ENCODE results near the gene JSRP1. TPM values are rescaled to one million over a fixed set of nuclear protein-coding genes. Genes with fewer than 3 reads are reported as not detected.

Gene JSRP1
- total RNA-seq, 1 experiment from 2014 or later: not detected

- H4K20me1 ChIP-seq (ENCODE audit: insufficient read depth, low read depth, low read length): peaks cover 19% of the 10 kb centered on the region
- H3K36me3 ChIP-seq (ENCODE audit: insufficient read depth, low read length): no peaks in the 10 kb centered on the region; the same call in 1 of the 2 replicates
- no peaks in the 10 kb centered on the region for H3K27me3 ChIP-seq (ENCODE audit: low read length)
- H3K9me2 ChIP-seq (replicated peaks; ENCODE audit: insufficient read depth, low read length): no peaks in the 10 kb centered on the region
- H3K9me3 ChIP-seq (ENCODE audit: low read length): no peaks in the 10 kb centered on the region
- no peak for DNase-seq
- H2AFZ ChIP-seq (ENCODE audit: low read length): no peak overlapping the region
- H3K4me1 ChIP-seq (ENCODE audit: low read length): peaks cover 15% of the 10 kb centered on the region
- H3K4me2 ChIP-seq (ENCODE audit: low read depth, low read length, poor library complexity, severe bottlenecking): no peak overlapping the region
- H3K27ac ChIP-seq (ENCODE audit: low read length): no peak overlapping the region
- no peaks in the 10 kb centered on the region for H3K79me2 ChIP-seq (ENCODE audit: low read length)
- no peak overlapping the region for H3K4me3 ChIP-seq (ENCODE audit: low read length)
- no peak overlapping the region for H3K9ac ChIP-seq (ENCODE audit: low read length)
Observed at GRCh38 chr19:2251106-2252054, 4.8 kb downstream of the JSRP1 start.

- Histone ChIP-seq H3K27ac (ENCODE audit: low read length) (no peak overlapping the region), H3K9me3 (ENCODE audit: low read length) (no peaks in the 10 kb centered on the region), H3K79me2 (ENCODE audit: low read length) (no peaks in the 10 kb centered on the region), H3K9ac (ENCODE audit: low read length) (no peak overlapping the region), H2AFZ (ENCODE audit: low read length) (no peak overlapping the region), H3K4me2 (ENCODE audit: low read depth, low read length, poor library complexity, severe bottlenecking) (no peak overlapping the region), H3K9me2 (replicated peaks; ENCODE audit: insufficient read depth, low read length) (no peaks in the 10 kb centered on the region), H3K36me3 (ENCODE audit: insufficient read depth, low read length) (no peaks in the 10 kb centered on the region; the same call in 1 of the 2 replicates), H3K4me3 (ENCODE audit: low read length) (no peak overlapping the region), H3K4me1 (ENCODE audit: low read length) (peaks cover 14% of the 10 kb centered on the region), H4K20me1 (ENCODE audit: insufficient read depth, low read depth, low read length) (peaks cover 19% of the 10 kb centered on the region), H3K27me3 (ENCODE audit: low read length) (no peaks in the 10 kb centered on the region)
- DNase-seq: no peak
Observed at GRCh38 chr19:2250766-2251105, 5.5 kb downstream of the JSRP1 start.

DNA sequence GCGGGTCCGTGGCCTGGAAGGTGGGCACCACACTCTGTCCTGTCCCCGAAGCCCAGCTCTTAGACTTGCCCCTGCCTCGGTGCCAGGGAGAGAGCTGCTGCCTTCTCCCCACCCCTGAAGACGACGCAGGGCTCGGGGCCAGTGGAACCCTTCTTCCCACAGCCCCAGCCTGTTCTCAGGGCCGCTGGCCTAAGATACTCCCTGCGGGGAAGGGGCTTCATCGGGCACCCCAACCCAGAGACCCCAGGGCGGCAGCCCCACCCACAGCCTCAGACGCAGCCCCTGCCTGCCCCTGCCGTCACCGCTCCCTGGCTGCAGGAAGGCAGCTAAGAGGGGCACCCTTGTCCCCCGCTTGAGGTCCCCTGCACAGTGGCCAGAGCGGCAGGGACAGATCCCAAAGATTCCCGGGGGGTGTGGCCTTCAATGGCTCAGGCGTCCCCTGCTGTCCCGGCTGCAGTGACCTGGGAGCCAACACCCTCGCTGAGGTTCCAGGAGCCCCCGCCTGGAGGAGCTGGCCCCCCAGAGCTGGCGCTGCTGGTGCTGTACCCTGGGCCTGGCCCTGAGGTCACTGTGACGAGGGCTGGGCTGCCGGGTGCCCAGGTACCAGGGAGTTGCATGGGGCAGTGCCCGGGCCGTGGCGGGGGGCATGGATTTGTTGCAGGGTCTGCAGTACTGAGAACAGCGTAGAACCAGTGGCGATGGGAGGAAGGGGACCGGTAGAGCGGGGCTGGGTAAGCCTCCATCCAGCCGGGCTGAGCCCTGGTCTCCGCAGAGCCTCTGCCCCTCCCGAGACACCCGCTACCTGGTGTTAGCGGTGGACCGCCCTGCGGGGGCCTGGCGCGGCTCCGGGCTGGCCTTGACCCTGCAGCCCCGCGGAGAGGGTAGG is 6.1 kb downstream of the JSRP1 start:
- no peaks in the 10 kb centered on the region; the same call in 1 of the 2 replicates for H3K36me3 ChIP-seq (ENCODE audit: insufficient read depth, low read length)
- H3K9ac ChIP-seq (ENCODE audit: low read length): no peak overlapping the region
- no peaks in the 10 kb centered on the region for H3K27me3 ChIP-seq (ENCODE audit: low read length)
- no peak overlapping the region for H3K27ac ChIP-seq (ENCODE audit: low read length)
- H3K79me2 ChIP-seq (ENCODE audit: low read length): no peaks in the 10 kb centered on the region
- H3K4me1 ChIP-seq (ENCODE audit: low read length): peaks cover 9% of the 10 kb centered on the region
- H3K4me3 ChIP-seq (ENCODE audit: low read length): no peak overlapping the region
- no peak overlapping the region for H2AFZ ChIP-seq (ENCODE audit: low read length)
- no peak overlapping the region for H3K4me2 ChIP-seq (ENCODE audit: low read depth, low read length, poor library complexity, severe bottlenecking)
- H4K20me1 ChIP-seq (ENCODE audit: insufficient read depth, low read depth, low read length): peaks cover 19% of the 10 kb centered on the region
- no peaks in the 10 kb centered on the region for H3K9me2 ChIP-seq (replicated peaks; ENCODE audit: insufficient read depth, low read length)
- DNase-seq: no peak
- no peaks in the 10 kb centered on the region for H3K9me3 ChIP-seq (ENCODE audit: low read length)

DNA sequence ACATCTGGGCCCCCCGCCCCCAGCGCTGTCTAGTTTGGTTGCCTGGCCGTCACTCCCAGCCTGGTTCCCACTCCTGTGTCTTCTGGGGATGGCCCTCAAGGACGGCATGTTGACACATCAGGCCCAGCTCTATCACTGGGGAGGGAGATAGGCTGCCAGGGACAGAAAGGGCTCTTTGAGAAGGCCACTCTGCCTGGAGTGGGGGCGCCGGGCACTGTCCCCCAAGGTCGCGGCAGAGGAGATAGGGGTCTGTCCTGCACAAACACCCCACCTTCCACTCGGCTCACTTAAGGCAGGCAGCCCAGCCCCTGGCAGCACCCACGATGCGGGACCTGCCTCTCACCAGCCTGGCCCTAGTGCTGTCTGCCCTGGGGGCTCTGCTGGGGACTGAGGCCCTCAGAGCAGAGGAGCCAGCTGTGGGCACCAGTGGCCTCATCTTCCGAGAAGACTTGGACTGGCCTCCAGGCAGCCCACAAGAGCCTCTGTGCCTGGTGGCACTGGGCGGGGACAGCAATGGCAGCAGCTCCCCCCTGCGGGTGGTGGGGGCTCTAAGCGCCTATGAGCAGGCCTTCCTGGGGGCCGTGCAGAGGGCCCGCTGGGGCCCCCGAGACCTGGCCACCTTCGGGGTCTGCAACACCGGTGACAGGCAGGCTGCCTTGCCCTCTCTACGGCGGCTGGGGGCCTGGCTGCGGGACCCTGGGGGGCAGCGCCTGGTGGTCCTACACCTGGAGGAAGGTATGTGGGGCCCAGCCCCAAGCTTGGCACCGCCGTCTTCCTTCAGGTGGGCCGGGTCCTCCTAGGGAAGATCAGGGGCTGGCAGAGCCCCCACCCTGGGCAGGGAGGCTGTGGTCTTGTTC is 7.0 kb downstream of the JSRP1 start, which contains the start of gene AMH:
Gene AMH, plus strand, starts transcription at position 314 of the 857 bp plus-strand sequence. Its CDS starts 10 bp downstream, at position 324.
- Histone ChIP-seq H3K4me3 (ENCODE audit: low read length) (no peak within 1 kb of the TSS), H3K36me3 (ENCODE audit: insufficient read depth, low read length) (no peaks in the 10 kb centered on the region; the same call in 1 of the 2 replicates), H4K20me1 (ENCODE audit: insufficient read depth, low read depth, low read length) (peaks cover 19% of the 10 kb centered on the region), H3K4me2 (ENCODE audit: low read depth, low read length, poor library complexity, severe bottlenecking) (no peak within 1 kb of the TSS), H3K9me3 (ENCODE audit: low read length) (no peaks in the 10 kb centered on the region), H3K9ac (ENCODE audit: low read length) (no peak within 1 kb of the TSS), H2AFZ (ENCODE audit: low read length) (no peak within 1 kb of the TSS), H3K79me2 (ENCODE audit: low read length) (no peaks in the 10 kb centered on the region), H3K9me2 (replicated peaks; ENCODE audit: insufficient read depth, low read length) (no peaks in the 10 kb centered on the region), H3K27ac (ENCODE audit: low read length) (no peak within 1 kb of the TSS), H3K27me3 (ENCODE audit: low read length) (no peaks in the 10 kb centered on the region), H3K4me1 (ENCODE audit: low read length) (peaks cover 9% of the 10 kb centered on the region)
- no peak for DNase-seq

- Histone ChIP-seq H3K9ac (ENCODE audit: low read length) (no peak overlapping the region), H3K79me2 (ENCODE audit: low read length) (no peaks in the 10 kb centered on the region), H3K4me1 (ENCODE audit: low read length) (peaks cover 9% of the 10 kb centered on the region), H3K9me2 (replicated peaks; ENCODE audit: insufficient read depth, low read length) (no peaks in the 10 kb centered on the region), H3K27me3 (ENCODE audit: low read length) (no peaks in the 10 kb centered on the region), H2AFZ (ENCODE audit: low read length) (no peak overlapping the region), H3K27ac (ENCODE audit: low read length) (no peak overlapping the region), H3K9me3 (ENCODE audit: low read length) (no peaks in the 10 kb centered on the region), H3K4me3 (ENCODE audit: low read length) (no peak overlapping the region), H3K4me2 (ENCODE audit: low read depth, low read length, poor library complexity, severe bottlenecking) (no peak overlapping the region), H4K20me1 (ENCODE audit: insufficient read depth, low read depth, low read length) (peaks cover 19% of the 10 kb centered on the region), H3K36me3 (ENCODE audit: insufficient read depth, low read length) (no peaks in the 10 kb centered on the region; the same call in 1 of the 2 replicates)
- no peak for DNase-seq
Observed at GRCh38 chr19:2248136-2249009, 7.8 kb downstream of the JSRP1 start.

DNA sequence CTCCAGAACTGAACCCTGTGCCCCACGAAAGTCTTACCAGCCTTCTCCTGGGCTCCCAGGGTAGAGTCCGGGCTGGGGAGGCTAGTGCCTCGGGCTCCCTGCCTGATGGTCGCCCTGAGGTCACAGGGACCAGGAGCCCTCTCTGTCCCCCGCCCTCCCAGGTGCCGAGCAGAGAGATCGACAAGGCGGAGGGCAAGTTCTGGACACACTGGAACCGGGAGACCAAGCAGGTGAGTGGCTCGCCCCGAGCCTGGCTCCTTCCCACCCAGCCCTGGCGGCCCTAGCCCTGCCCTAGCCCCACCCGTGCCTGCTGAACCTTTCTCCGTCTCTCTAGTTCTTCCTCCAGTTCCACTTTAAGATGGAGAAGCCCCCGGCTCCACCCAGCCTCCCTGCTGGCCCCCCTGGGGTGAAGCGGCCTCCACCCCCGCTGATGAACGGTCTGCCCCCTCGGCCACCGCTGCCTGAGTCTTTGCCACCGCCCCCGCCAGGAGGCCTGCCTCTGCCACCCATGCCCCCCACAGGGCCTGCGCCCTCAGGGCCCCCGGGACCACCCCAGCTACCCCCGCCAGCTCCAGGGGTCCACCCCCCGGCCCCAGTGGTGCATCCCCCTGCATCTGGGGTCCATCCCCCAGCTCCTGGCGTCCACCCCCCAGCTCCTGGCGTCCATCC is 8.7 kb downstream of the JSRP1 start:
- Histone ChIP-seq H3K9me2 (replicated peaks; ENCODE audit: insufficient read depth, low read length) (no peaks in the 10 kb centered on the region), H3K27me3 (ENCODE audit: low read length) (no peaks in the 10 kb centered on the region), H2AFZ (ENCODE audit: low read length) (no peak overlapping the region), H4K20me1 (ENCODE audit: insufficient read depth, low read depth, low read length) (peaks cover 16% of the 10 kb centered on the region), H3K4me1 (ENCODE audit: low read length) (peaks cover 1% of the 10 kb centered on the region), H3K27ac (ENCODE audit: low read length) (no peak overlapping the region), H3K9ac (ENCODE audit: low read length) (no peak overlapping the region), H3K36me3 (ENCODE audit: insufficient read depth, low read length) (no peaks in the 10 kb centered on the region; the same call in 1 of the 2 replicates), H3K79me2 (ENCODE audit: low read length) (peaks cover 8% of the 10 kb centered on the region), H3K4me3 (ENCODE audit: low read length) (no peak overlapping the region), H3K4me2 (ENCODE audit: low read depth, low read length, poor library complexity, severe bottlenecking) (no peak overlapping the region), H3K9me3 (ENCODE audit: low read length) (no peaks in the 10 kb centered on the region)
- no peak for DNase-seq

Measured in Karpas-422 (cell line).